Measurements from ENCODE around the gene EMCN. TPM values are rescaled to one million over a fixed set of nuclear protein-coding genes. Genes with fewer than 3 reads are reported as not detected.

Gene EMCN
- polyA plus RNA-seq, 3 donors: not detected

DNA sequence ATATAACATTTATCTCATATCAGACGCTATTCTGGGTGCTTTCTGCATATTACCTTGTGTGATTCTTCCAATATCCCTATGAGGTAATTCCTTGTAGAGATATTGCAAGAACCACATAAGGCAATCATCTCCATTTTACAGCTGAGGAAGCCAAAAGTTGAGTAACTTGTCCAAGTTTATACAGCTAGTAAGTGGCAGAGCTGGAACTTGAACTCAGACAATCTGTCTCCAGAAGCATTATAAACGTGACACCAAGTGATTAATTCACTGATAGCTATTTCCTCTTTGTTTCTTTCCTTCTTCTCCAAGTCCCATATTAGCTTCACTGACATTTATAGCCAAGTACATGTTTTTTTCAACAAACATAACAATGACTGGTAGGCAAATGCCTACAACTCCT lies 7.3 kb downstream of the EMCN start:
- intact Hi-C loops (cut with micrococcal nuclease): no loop called here
- 40% methylated on average over 1 of the region's 2 CpGs for WGBS (ENCODE audit: insufficient coverage)

DNA sequence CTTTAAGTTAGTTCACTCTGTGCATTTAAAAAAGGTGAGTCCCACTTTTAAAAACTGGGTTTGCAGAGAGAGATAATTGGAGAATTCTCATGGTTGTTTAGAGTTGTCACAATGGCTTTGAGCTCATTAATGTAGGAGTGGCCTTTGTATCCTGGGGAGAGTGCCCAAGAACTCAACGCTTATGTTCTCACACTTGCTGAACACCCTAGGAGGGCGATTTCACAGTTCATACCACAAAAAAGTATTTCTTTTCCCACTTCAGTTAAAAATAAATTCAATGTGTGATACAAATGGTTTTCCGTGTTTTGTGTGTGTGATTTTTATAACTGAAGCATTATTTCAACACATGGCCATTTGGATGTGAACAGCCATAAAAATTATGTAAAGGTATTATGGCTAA lies 8.4 kb downstream of the EMCN start:
- Mint-ChIP-seq H3K36me3 (no peaks in the 10 kb centered on the region), H3K9me3 (peaks cover 0 to 4% (median 3%) of the 10 kb centered on the region in 7 donors), H3K27ac (no peak overlapping the region), H3K4me1 (no peaks in the 10 kb centered on the region), H3K27me3 (ENCODE audit: low read depth in 3 of 3) (peaks cover 0 to 2% (median 0%) of the 10 kb centered on the region in 3 donors), H3K4me3 (no peak overlapping the region)
- no peaks in the 10 kb centered on the region for H3K36me3 ChIP-seq (replicated peaks in 1 of 2; ENCODE audit: control insufficient read depth in 1 of 2, insufficient read depth in 2 of 2, low read length in 2 of 2)
- H3K4me2 ChIP-seq (replicated peaks; ENCODE audit: extremely low read depth, low read length, poor library complexity, severe bottlenecking): no peak overlapping the region
- no CpG with 5 or more reads among the region's 3 CpGs for WGBS (ENCODE audit: insufficient coverage)
- peaks cover 0 to 7% of the 10 kb centered on the region in 2 donors for H3K9me3 ChIP-seq (replicated peaks in 1 of 2; ENCODE audit: control insufficient read depth in 1 of 2, insufficient read depth in 1 of 2, low read length in 2 of 2)
- H3K4me3 ChIP-seq (replicated peaks in 1 of 3; ENCODE audit: low read depth in 2 of 3, low read length in 3 of 3): no peak overlapping the region
- intact Hi-C loops (cut with micrococcal nuclease): no loop called here
- no peaks in the 10 kb centered on the region for H3K4me1 ChIP-seq (ENCODE audit: control insufficient read depth in 1 of 2, insufficient read depth in 2 of 2, low read length in 2 of 2)
- no peaks in the 10 kb centered on the region for H4K20me1 ChIP-seq (ENCODE audit: insufficient read depth, low read length)
- H3K27me3 ChIP-seq (ENCODE audit: control insufficient read depth in 2 of 2, insufficient read depth in 2 of 2, low read length in 2 of 2): no peaks in the 10 kb centered on the region
- H3K79me2 ChIP-seq (ENCODE audit: insufficient read depth, low read length): no peaks in the 10 kb centered on the region
- no peak for DNase-seq
- no peak overlapping the region for H3K27ac ChIP-seq (ENCODE audit: low read depth in 1 of 2, low read length in 2 of 2)
- TF ChIP-seq, protein P1, sequence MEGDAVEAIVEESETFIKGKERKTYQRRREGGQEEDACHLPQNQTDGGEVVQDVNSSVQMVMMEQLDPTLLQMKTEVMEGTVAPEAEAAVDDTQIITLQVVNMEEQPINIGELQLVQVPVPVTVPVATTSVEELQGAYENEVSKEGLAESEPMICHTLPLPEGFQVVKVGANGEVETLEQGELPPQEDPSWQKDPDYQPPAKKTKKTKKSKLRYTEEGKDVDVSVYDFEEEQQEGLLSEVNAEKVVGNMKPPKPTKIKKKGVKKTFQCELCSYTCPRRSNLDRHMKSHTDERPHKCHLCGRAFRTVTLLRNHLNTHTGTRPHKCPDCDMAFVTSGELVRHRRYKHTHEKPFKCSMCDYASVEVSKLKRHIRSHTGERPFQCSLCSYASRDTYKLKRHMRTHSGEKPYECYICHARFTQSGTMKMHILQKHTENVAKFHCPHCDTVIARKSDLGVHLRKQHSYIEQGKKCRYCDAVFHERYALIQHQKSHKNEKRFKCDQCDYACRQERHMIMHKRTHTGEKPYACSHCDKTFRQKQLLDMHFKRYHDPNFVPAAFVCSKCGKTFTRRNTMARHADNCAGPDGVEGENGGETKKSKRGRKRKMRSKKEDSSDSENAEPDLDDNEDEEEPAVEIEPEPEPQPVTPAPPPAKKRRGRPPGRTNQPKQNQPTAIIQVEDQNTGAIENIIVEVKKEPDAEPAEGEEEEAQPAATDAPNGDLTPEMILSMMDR (IDR thresholded peaks at IDR 0.05): no peak
- H2AFZ ChIP-seq (ENCODE audit: insufficient read depth, low read depth, low read length, poor library complexity, severe bottlenecking): no peak overlapping the region
- no peak overlapping the region for H3K9ac ChIP-seq (ENCODE audit: insufficient read depth, low read length, poor library complexity, severe bottlenecking)

More for the DNA sequence above, 7.3 kb downstream of the EMCN start:
- peaks cover 0 to 3% (median 0%) of the 10 kb centered on the region in 7 donors for H3K9me3 Mint-ChIP-seq
- Histone ChIP-seq H4K20me1 (ENCODE audit: insufficient read depth, low read length) (no peaks in the 10 kb centered on the region), H3K9me3 (replicated peaks in 1 of 2; ENCODE audit: control insufficient read depth in 1 of 2, insufficient read depth in 1 of 2, low read length in 2 of 2) (no peaks in the 10 kb centered on the region), H2AFZ (ENCODE audit: insufficient read depth, low read depth, low read length, poor library complexity, severe bottlenecking) (no peak overlapping the region), H3K27me3 (ENCODE audit: control insufficient read depth in 2 of 2, insufficient read depth in 2 of 2, low read length in 2 of 2) (no peaks in the 10 kb centered on the region), H3K4me2 (replicated peaks; ENCODE audit: extremely low read depth, low read length, poor library complexity, severe bottlenecking) (no peak overlapping the region), H3K79me2 (ENCODE audit: insufficient read depth, low read length) (no peaks in the 10 kb centered on the region), H3K4me3 (replicated peaks in 1 of 3; ENCODE audit: low read depth in 2 of 3, low read length in 3 of 3) (no peak overlapping the region), H3K9ac (ENCODE audit: insufficient read depth, low read length, poor library complexity, severe bottlenecking) (no peak overlapping the region), H3K27ac (ENCODE audit: low read depth in 1 of 2, low read length in 2 of 2) (no peak overlapping the region), H3K36me3 (replicated peaks in 1 of 2; ENCODE audit: control insufficient read depth in 1 of 2, insufficient read depth in 2 of 2, low read length in 2 of 2) (no peaks in the 10 kb centered on the region), H3K4me1 (ENCODE audit: control insufficient read depth in 1 of 2, insufficient read depth in 2 of 2, low read length in 2 of 2) (no peaks in the 10 kb centered on the region)
- no peaks in the 10 kb centered on the region for H3K36me3 Mint-ChIP-seq
- no peak overlapping the region for H3K27ac Mint-ChIP-seq
- H3K4me3 Mint-ChIP-seq: no peak overlapping the region
- TF ChIP-seq, protein P1 (IDR thresholded peaks at IDR 0.05): no peak
- peaks cover 0 to 2% (median 2%) of the 10 kb centered on the region in 3 donors for H3K27me3 Mint-ChIP-seq (ENCODE audit: low read depth in 3 of 3)
- DNase-seq: no peak
- H3K4me1 Mint-ChIP-seq: no peaks in the 10 kb centered on the region

All from CD14-positive monocyte (primary cell).